Measurements from ENCODE around the gene ZNF791.
"Not testable (repeated sequence)": the region's sequence is repeated elsewhere in the genome, so short reads cannot be mapped to it uniquely, and the experiment has no call there.

ZNF791 gene

GRCh38 chr19:12636631-12637030 is 25.9 kb downstream of the ZNF791 start:
- no peak for DNase-seq

- DNase-seq: no peak
Measured at GRCh38 chr19:12638611-12639182, 28.0 kb downstream of the ZNF791 start.

- DNase-seq: peak; percentile 63
Measured at GRCh38 chr19:12639901-12640613, 29.3 kb downstream of the ZNF791 start.

GRCh38 chr19:12641456-12641855 is 30.7 kb downstream of the ZNF791 start:
- DNase-seq: no peak

- no peak for DNase-seq
Measured at GRCh38 chr19:12642506-12642905, 31.8 kb downstream of the ZNF791 start.

GRCh38 chr19:12643716-12644115 is 33.0 kb downstream of the ZNF791 start:
- DNase-seq: not testable (repeated sequence)

- DNase-seq: no peak
Measured at GRCh38 chr19:12646551-12646950, 35.8 kb downstream of the ZNF791 start.

- DNase-seq: no peak
Measured at GRCh38 chr19:12647047-12647446, 36.3 kb downstream of the ZNF791 start.

- peak; percentile 81 for DNase-seq
Measured at GRCh38 chr19:12647490-12648071, 36.9 kb downstream of the ZNF791 start.

GRCh38 chr19:12648088-12648487 is 37.4 kb downstream of the ZNF791 start:
- DNase-seq: no peak

- no peak for DNase-seq
Measured at GRCh38 chr19:12649941-12650340, 39.2 kb downstream of the ZNF791 start.

GRCh38 chr19:12652219-12652618 is 41.5 kb downstream of the ZNF791 start:
- DNase-seq: no peak

GRCh38 chr19:12655546-12655945 is 44.8 kb downstream of the ZNF791 start:
- DNase-seq: no peak

- DNase-seq: no peak
Measured at GRCh38 chr19:12656899-12657571, 46.3 kb downstream of the ZNF791 start.

GRCh38 chr19:12657966-12658365 is 47.2 kb downstream of the ZNF791 start:
- DNase-seq: no peak

- DNase-seq: no peak
Measured at GRCh38 chr19:12660980-12661379, 50.3 kb downstream of the ZNF791 start.

GRCh38 chr19:12664406-12665280 is 53.9 kb downstream of the ZNF791 start:
- no peak for DNase-seq

- DNase-seq: no peak
Measured at GRCh38 chr19:12665281-12665573, 54.5 kb downstream of the ZNF791 start.

- no peak for DNase-seq
Measured at GRCh38 chr19:12665671-12666264, 55.0 kb downstream of the ZNF791 start.

- DNase-seq: peak; percentile 74
Measured at GRCh38 chr19:12666265-12667048, 55.7 kb downstream of the ZNF791 start, which contains the start of the genes MAN2B1 and WDR83. MAN2B1 (minus strand) TSS chr19:12666742; CDS start chr19:12666701, 41 bp downstream. WDR83 (plus strand) TSS chr19:12666807; CDS start chr19:12669791, 2,984 bp downstream.

- DNase-seq: no peak
Measured at GRCh38 chr19:12667731-12668302, 57.1 kb downstream of the ZNF791 start.

Data from NCI-H1105 treated with DMSO at 0.1 percent for 48 hours (cell line).